ENCODE measurements around the gene MEGF10. TPM values are rescaled to one million over a fixed set of nuclear protein-coding genes. Genes with fewer than 3 reads are reported as not detected.

The MEGF10 gene
- total and polyA plus RNA-seq, 2 donors (not counting 1 experiment from before 2014, with no cell fraction given) = not detected

DNA sequence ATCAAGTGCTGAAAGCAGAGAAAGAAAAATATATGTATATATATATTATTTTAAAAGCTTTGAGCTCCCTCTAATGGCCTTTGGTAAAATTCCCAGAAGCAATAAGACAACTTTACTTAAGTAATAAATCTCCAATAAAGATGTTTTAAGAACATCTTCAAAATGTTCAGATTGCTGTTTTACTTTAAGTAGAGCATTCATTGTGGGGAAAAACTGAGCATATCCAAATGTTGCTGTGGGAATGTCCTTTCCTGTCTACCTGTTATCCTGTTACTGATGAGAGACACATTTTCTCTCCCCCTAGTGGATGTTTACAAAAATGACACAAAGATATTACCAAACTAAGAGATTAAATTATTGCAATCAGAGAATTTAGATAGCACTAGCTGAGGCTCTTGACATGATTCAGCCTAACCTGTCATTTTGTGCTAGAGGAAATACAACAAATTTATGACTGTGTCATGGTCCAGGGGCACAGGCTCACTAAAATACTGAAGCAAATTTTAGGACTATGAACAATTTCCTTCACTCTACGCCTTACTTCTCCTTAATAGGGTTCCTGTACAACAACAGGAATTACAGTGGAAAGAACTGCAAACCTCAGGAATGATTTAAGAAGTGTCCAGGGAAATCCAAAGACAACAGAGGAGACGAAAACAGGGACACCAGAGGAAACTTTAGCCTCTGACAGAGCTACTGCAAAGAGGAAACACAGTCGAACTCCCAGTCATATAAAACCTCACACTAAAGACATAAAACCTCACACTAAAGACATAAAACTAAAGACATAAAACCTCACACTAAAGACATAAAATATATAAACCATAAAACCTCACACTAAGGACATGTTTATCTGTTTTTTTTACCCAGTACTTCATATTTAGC, 202.5 kb downstream of the MEGF10 start:
- peaks cover 23% of the 10 kb centered on the region for H3K27me3 Mint-ChIP-seq
- Histone ChIP-seq H3K36me3 (replicated peaks in 1 of 2; ENCODE audit: control extremely low read depth in 1 of 2, control insufficient read depth in 1 of 2, extremely low read depth in 1 of 2, insufficient read depth in 2 of 2, low read length in 1 of 2) (no peaks in the 10 kb centered on the region), H2AFZ (ENCODE audit: insufficient read depth, low read depth, low read length, poor library complexity, severe bottlenecking) (no peak overlapping the region), H4K20me1 (ENCODE audit: control insufficient read depth, insufficient read depth, low read length, poor library complexity, severe bottlenecking) (no peaks in the 10 kb centered on the region), H3K79me2 (ENCODE audit: control insufficient read depth, insufficient read depth, low read length) (no peaks in the 10 kb centered on the region), H3K27me3 (replicated peaks in 1 of 4; ENCODE audit: control extremely low read depth in 1 of 4, control insufficient read depth in 3 of 4, insufficient read depth in 4 of 4, low read length in 3 of 4) (peaks cover 0 to 6% (median 2%) of the 10 kb centered on the region in 4 experiments), H3K4me2 (replicated peaks; ENCODE audit: low read depth, low read length, poor library complexity, severe bottlenecking) (no peak overlapping the region), H3K4me3 (ENCODE audit: control extremely low read depth in 1 of 5, extremely low read depth in 1 of 5, insufficient read depth in 1 of 5, low read depth in 2 of 5, low read length in 4 of 5) (no peak overlapping the region), H3K27ac (ENCODE audit: low read length in 2 of 2) (no peak overlapping the region), H3K9ac (ENCODE audit: low read length) (no peak overlapping the region), H3K4me1 (ENCODE audit: control insufficient read depth in 2 of 2, insufficient read depth in 2 of 2, low read length in 2 of 2) (no peaks in the 10 kb centered on the region), H3K9me3 (ENCODE audit: control extremely low read depth in 1 of 3, control insufficient read depth in 2 of 3, insufficient read depth in 1 of 3, low read length in 2 of 3) (no peaks in the 10 kb centered on the region)
- DNase-seq = peak; percentile 68
- no peak overlapping the region for H3K27ac Mint-ChIP-seq
- intact Hi-C loops (cut with micrococcal nuclease) = loop anchor here (1.0 to 10.0 kb wide), 5 partner anchors 708 to 1156 kb away; no protein-coding TSS in a partner anchor
- no peak overlapping the region for H3K4me3 Mint-ChIP-seq
- no peaks in the 10 kb centered on the region for H3K4me1 Mint-ChIP-seq
- ChIA-PET CTCF (interaction anchor here (0.7 to 2.9 kb wide), 24 partner anchors 8 to 1154 kb away, joined by 3 to 16 read pairs (median 4); no protein-coding TSS in a partner anchor), POLR2A (no interaction called here)
- 66% methylated on average over 2 of the region's 3 CpGs for WGBS (ENCODE audit: insufficient coverage)
- TF ChIP-seq, protein P1, sequence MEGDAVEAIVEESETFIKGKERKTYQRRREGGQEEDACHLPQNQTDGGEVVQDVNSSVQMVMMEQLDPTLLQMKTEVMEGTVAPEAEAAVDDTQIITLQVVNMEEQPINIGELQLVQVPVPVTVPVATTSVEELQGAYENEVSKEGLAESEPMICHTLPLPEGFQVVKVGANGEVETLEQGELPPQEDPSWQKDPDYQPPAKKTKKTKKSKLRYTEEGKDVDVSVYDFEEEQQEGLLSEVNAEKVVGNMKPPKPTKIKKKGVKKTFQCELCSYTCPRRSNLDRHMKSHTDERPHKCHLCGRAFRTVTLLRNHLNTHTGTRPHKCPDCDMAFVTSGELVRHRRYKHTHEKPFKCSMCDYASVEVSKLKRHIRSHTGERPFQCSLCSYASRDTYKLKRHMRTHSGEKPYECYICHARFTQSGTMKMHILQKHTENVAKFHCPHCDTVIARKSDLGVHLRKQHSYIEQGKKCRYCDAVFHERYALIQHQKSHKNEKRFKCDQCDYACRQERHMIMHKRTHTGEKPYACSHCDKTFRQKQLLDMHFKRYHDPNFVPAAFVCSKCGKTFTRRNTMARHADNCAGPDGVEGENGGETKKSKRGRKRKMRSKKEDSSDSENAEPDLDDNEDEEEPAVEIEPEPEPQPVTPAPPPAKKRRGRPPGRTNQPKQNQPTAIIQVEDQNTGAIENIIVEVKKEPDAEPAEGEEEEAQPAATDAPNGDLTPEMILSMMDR (IDR thresholded peaks at IDR 0.05) = peak; percentile 100
- TF ChIP-seq EZH2 (IDR thresholded peaks at IDR 0.05; ENCODE audit: borderline replicate concordance, insufficient read depth, low read depth, low read length, poor library complexity, severe bottlenecking) = no peak
- ATAC-seq (ENCODE audit: low read depth) = peak; percentile 45
- no peaks in the 10 kb centered on the region for H3K9me3 Mint-ChIP-seq (ENCODE audit: insufficient read depth)

DNA sequence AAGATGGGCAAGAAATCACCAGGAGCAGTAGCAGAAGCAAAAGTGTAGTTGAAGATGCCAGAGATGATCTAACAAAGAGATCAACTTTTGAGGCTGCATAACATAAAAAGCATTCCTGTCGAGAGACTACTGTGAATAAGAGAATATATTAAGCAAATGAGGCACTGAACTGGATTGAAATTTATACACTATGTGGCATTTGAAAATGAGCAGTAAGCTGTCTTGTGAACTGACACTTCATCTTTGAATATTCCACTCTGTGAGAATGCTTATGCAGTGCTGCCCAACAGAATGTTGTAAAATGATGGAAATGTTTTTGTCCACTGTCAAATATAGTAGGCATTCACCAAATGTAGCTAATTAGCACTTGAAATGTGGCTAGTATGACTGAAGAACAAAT, 208.0 kb downstream of the MEGF10 start:
- Mint-ChIP-seq H3K27me3 (peaks cover 16% of the 10 kb centered on the region), H3K9me3 (ENCODE audit: insufficient read depth) (no peaks in the 10 kb centered on the region), H3K27ac (no peak overlapping the region), H3K4me3 (no peak overlapping the region), H3K4me1 (no peaks in the 10 kb centered on the region)
- ATAC-seq (ENCODE audit: low read depth) (no peak), DNase-seq (no peak)
- intact Hi-C loops (cut with micrococcal nuclease) = loop anchor here (10.0 kb wide), 1 partner anchor 714 kb away; no protein-coding TSS in a partner anchor
- no peaks in the 10 kb centered on the region for H3K79me2 ChIP-seq (ENCODE audit: control insufficient read depth, insufficient read depth, low read length)
- H2AFZ ChIP-seq (ENCODE audit: insufficient read depth, low read depth, low read length, poor library complexity, severe bottlenecking) = no peak overlapping the region
- ChIA-PET POLR2A (no interaction called here), CTCF (interaction anchor here (1.7 kb wide), 1 partner anchor 9 kb away, joined by 3 read pairs; no protein-coding TSS in a partner anchor)
- no peaks in the 10 kb centered on the region for H3K36me3 ChIP-seq (replicated peaks in 1 of 2; ENCODE audit: control extremely low read depth in 1 of 2, control insufficient read depth in 1 of 2, extremely low read depth in 1 of 2, insufficient read depth in 2 of 2, low read length in 1 of 2)
- H3K4me3 ChIP-seq (ENCODE audit: control extremely low read depth in 1 of 5, extremely low read depth in 1 of 5, insufficient read depth in 1 of 5, low read depth in 2 of 5, low read length in 4 of 5) = no peak overlapping the region
- H3K4me1 ChIP-seq (ENCODE audit: control insufficient read depth in 2 of 2, insufficient read depth in 2 of 2, low read length in 2 of 2) = no peaks in the 10 kb centered on the region
- H4K20me1 ChIP-seq (ENCODE audit: control insufficient read depth, insufficient read depth, low read length, poor library complexity, severe bottlenecking) = no peaks in the 10 kb centered on the region
- 83% methylated on average over 1 of the region's 1 CpG for WGBS (ENCODE audit: insufficient coverage)
- H3K27me3 ChIP-seq (replicated peaks in 1 of 4; ENCODE audit: control extremely low read depth in 1 of 4, control insufficient read depth in 3 of 4, insufficient read depth in 4 of 4, low read length in 3 of 4) = peaks cover 0 to 8% (median under 1%) of the 10 kb centered on the region in 4 experiments
- no peak overlapping the region for H3K27ac ChIP-seq (ENCODE audit: low read length in 2 of 2)
- H3K9ac ChIP-seq (ENCODE audit: low read length) = no peak overlapping the region
- no peak for TF ChIP-seq EZH2 (IDR thresholded peaks at IDR 0.05; ENCODE audit: borderline replicate concordance, insufficient read depth, low read depth, low read length, poor library complexity, severe bottlenecking)
- TF ChIP-seq, protein P1 (IDR thresholded peaks at IDR 0.05) = no peak
- H3K4me2 ChIP-seq (replicated peaks; ENCODE audit: low read depth, low read length, poor library complexity, severe bottlenecking) = no peak overlapping the region
- no peaks in the 10 kb centered on the region for H3K9me3 ChIP-seq (ENCODE audit: control extremely low read depth in 1 of 3, control insufficient read depth in 2 of 3, insufficient read depth in 1 of 3, low read length in 2 of 3)
